ENCODE measurements around the gene DGKK. TPM values are rescaled to one million over a fixed set of nuclear protein-coding genes. Genes with fewer than 3 reads are reported as not detected.

Gene DGKK
- total RNA-seq, 2 experiments from 2014 or later = not detected

DNA sequence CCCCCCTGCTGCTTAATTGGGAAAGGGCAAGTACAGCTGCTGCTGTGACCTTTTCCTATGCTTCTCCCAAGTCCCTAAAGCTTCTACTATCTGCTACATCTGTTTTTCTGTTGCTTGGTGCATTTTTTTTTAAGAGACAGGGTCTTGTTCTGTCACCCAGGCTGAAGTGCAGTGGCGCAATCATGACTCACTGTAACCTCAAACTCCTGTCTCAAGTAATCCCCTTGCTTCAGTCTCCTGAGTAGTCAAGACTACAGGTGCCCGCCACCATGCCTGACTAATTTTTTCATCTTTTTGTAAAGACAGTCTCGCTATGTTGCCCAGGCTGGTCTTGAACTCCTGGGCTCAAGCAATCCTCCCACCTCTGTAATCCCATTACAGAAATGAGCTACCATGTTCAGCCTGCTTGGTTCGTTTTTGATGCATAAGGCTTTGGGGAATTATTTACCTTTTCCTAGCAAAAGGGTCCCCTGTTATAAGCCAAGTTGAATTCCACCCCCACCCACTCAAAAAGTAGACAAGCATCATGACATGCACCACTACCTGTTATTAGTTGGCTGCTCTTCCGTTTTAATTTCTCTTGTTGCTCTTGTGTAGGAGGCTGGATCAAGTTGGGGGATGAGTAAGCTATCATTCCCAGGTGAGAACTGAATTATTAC, 39.6 kb downstream of the DGKK start:
- H3K4me2 ChIP-seq (ENCODE audit: low read length) = no peak overlapping the region
- no peak for DNase-seq (ENCODE audit: low spot score)
- no peaks in the 10 kb centered on the region for H4K20me1 ChIP-seq (ENCODE audit: insufficient read depth, low read length)
- no peak overlapping the region for H3K27ac ChIP-seq (ENCODE audit: low read depth, low read length, poor library complexity, severe bottlenecking)
- no peaks in the 10 kb centered on the region for H3K36me3 ChIP-seq (ENCODE audit: insufficient read depth, low read length)
- POLR2A ChIA-PET = no interaction called here
- CTCF ChIA-PET (ENCODE audit: unreplicated experiment) = no interaction called here
- no peak overlapping the region for H2AFZ ChIP-seq (ENCODE audit: low read length)
- no peaks in the 10 kb centered on the region for H3K4me1 ChIP-seq (ENCODE audit: insufficient read depth, low read length, poor library complexity, severe bottlenecking)
- no peaks in the 10 kb centered on the region for H3K9me3 ChIP-seq (ENCODE audit: low read length)
- H3K79me2 ChIP-seq (ENCODE audit: insufficient read depth, low read depth, low read length) = no peaks in the 10 kb centered on the region
- H3K4me3 ChIP-seq (ENCODE audit: low read depth, low read length, poor library complexity, severe bottlenecking) = no peak overlapping the region
- intact Hi-C loops (cut with micrococcal nuclease; ENCODE audit: unreplicated experiment) = no loop called here
- TF ChIP-seq, protein P1, sequence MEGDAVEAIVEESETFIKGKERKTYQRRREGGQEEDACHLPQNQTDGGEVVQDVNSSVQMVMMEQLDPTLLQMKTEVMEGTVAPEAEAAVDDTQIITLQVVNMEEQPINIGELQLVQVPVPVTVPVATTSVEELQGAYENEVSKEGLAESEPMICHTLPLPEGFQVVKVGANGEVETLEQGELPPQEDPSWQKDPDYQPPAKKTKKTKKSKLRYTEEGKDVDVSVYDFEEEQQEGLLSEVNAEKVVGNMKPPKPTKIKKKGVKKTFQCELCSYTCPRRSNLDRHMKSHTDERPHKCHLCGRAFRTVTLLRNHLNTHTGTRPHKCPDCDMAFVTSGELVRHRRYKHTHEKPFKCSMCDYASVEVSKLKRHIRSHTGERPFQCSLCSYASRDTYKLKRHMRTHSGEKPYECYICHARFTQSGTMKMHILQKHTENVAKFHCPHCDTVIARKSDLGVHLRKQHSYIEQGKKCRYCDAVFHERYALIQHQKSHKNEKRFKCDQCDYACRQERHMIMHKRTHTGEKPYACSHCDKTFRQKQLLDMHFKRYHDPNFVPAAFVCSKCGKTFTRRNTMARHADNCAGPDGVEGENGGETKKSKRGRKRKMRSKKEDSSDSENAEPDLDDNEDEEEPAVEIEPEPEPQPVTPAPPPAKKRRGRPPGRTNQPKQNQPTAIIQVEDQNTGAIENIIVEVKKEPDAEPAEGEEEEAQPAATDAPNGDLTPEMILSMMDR (conservative IDR thresholded peaks at IDR 0.05; ENCODE audit: low read length) = no peak
- no peak for TF ChIP-seq EZH2phosphoT487 (IDR thresholded peaks at IDR 0.05; ENCODE audit: borderline replicate concordance, low read depth, low read length)
- no TSS peak for BruUV-seq (replicated peaks)
- H3K9me2 ChIP-seq (ENCODE audit: insufficient read depth, low read length) = no peaks in the 10 kb centered on the region

DNA sequence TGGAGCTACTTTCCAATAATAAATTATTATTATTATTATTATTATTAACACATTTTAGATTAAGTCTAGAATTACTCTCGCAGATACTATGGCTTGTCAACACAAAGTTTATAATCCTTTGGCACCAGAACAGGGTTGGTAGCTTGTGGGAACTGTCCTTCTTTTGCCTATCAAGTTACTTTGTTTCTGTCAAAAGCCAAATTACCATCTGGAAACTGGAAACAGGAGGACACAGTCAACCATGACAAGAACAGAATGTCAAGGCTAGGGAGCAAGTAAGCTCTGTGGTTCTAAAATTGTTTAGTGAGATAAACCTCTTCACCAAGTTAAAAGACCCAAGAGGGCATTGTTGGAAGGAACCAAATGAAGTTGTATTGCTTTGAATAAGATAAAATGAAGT, 42.5 kb downstream of the DGKK start:
- H2AFZ ChIP-seq (ENCODE audit: low read length) = no peak overlapping the region
- TF ChIP-seq, protein P1 (conservative IDR thresholded peaks at IDR 0.05; ENCODE audit: low read length) = no peak
- no peak for TF ChIP-seq EZH2phosphoT487 (IDR thresholded peaks at IDR 0.05; ENCODE audit: borderline replicate concordance, low read depth, low read length)
- DNase-seq (ENCODE audit: low spot score) = no peak
- no peaks in the 10 kb centered on the region for H3K9me3 ChIP-seq (ENCODE audit: low read length)
- CTCF ChIA-PET (ENCODE audit: unreplicated experiment) = no interaction called here
- no peak overlapping the region for H3K27ac ChIP-seq (ENCODE audit: low read depth, low read length, poor library complexity, severe bottlenecking)
- H4K20me1 ChIP-seq (ENCODE audit: insufficient read depth, low read length) = no peaks in the 10 kb centered on the region
- H3K4me3 ChIP-seq (ENCODE audit: low read depth, low read length, poor library complexity, severe bottlenecking) = no peak overlapping the region
- no peaks in the 10 kb centered on the region for H3K79me2 ChIP-seq (ENCODE audit: insufficient read depth, low read depth, low read length)
- intact Hi-C loops (cut with micrococcal nuclease; ENCODE audit: unreplicated experiment) = no loop called here
- H3K4me2 ChIP-seq (ENCODE audit: low read length) = no peak overlapping the region
- BruUV-seq (replicated peaks) = no TSS peak
- POLR2A ChIA-PET = no interaction called here
- H3K36me3 ChIP-seq (ENCODE audit: insufficient read depth, low read length) = no peaks in the 10 kb centered on the region
- H3K4me1 ChIP-seq (ENCODE audit: insufficient read depth, low read length, poor library complexity, severe bottlenecking) = no peaks in the 10 kb centered on the region
- no peaks in the 10 kb centered on the region for H3K9me2 ChIP-seq (ENCODE audit: insufficient read depth, low read length)

DNA sequence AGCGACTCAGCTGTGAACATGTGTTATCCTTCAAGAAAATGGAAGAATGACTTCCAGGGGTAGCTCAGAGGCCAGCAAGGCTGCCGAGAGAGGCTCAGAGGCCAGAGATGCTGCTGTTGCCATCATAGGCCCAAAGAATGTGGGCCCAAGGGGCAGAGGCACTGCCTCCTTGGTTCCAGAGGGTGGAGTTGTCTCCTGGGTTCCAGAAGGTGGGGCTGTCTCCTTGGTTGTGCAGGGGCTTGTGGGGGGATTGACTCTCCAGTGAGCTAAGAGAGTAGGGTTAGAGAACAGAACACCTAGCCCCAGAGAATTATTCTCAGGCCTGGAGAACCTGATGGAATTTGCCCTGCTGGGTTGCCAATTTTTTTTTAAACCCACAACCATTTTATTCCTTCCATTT, 62.6 kb downstream of the DGKK start:
- no peak for DNase-seq (ENCODE audit: low spot score)
- no TSS peak for BruUV-seq (replicated peaks)
- intact Hi-C loops (cut with micrococcal nuclease; ENCODE audit: unreplicated experiment) = no loop called here
- Histone ChIP-seq H3K27ac (ENCODE audit: low read depth, low read length, poor library complexity, severe bottlenecking) (no peak overlapping the region), H3K36me3 (ENCODE audit: insufficient read depth, low read length) (no peaks in the 10 kb centered on the region), H3K4me2 (ENCODE audit: low read length) (no peak overlapping the region), H2AFZ (ENCODE audit: low read length) (no peak overlapping the region), H3K9me3 (ENCODE audit: low read length) (no peaks in the 10 kb centered on the region), H3K79me2 (ENCODE audit: insufficient read depth, low read depth, low read length) (no peaks in the 10 kb centered on the region), H3K4me3 (ENCODE audit: low read depth, low read length, poor library complexity, severe bottlenecking) (no peak overlapping the region), H4K20me1 (ENCODE audit: insufficient read depth, low read length) (no peaks in the 10 kb centered on the region), H3K9me2 (ENCODE audit: insufficient read depth, low read length) (no peaks in the 10 kb centered on the region), H3K4me1 (ENCODE audit: insufficient read depth, low read length, poor library complexity, severe bottlenecking) (no peaks in the 10 kb centered on the region)
- TF ChIP-seq EZH2phosphoT487 (IDR thresholded peaks at IDR 0.05; ENCODE audit: borderline replicate concordance, low read depth, low read length) = no peak
- TF ChIP-seq, protein P1 (conservative IDR thresholded peaks at IDR 0.05; ENCODE audit: low read length) = no peak
- ChIA-PET CTCF (ENCODE audit: unreplicated experiment) (no interaction called here), POLR2A (no interaction called here)
